Activated effector memory CD4-positive, alpha-beta T cell treated with Interleukin-2 at 50 U/mL for 16 hours (primary cell): Measurements from ENCODE around the gene STARD3.
A peak's percentile ranks its signal among the peaks of the same experiment; 100 is the strongest.

Experiments
- DNase-seq: peaks from one replicate; pipeline ENCODE4 v3.0.0-alpha.2; 2020

STARD3 gene

DNA sequence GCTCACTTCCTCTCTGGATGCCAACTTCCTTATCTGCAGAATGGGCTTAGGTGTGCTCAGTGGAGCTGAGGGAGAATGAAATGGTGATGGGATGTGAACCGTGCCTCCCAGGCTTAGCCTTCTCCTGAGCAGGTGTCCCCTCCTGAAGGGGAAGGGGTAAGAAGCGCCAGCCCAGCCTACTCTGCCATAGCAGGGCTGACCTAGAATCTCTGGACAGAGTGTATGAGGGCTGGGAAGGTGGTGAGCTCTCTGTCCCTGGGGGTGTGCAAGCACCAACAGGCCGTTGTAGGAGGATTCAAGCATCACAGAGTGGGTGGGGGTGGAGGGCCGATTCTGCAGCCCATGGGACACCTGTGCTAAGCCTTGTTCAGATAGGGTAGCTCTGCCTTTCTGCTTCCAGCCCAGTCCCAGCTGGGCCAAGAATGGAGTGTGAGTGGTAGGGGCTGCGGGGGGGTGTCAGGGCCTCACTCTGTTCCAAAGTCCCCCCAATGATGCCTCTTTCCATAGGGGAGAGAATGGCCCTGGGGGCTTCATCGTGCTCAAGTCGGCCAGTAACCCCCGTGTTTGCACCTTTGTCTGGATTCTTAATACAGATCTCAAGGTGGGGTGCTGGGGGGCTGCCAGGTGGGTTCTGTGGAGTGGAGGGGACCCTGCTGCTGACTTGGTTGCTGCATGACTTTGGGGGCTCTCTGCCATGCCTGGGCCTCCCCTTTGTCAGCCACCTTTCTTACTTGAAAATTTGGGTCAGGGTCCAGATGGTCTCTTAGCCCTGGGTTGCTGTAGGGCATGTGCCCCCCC lies 25.0 kb downstream of the STARD3 start:
- no peak for DNase-seq

GRCh38 chr17:39662551-39663339 lies 25.8 kb downstream of the STARD3 start:
- no peak for DNase-seq

DNA sequence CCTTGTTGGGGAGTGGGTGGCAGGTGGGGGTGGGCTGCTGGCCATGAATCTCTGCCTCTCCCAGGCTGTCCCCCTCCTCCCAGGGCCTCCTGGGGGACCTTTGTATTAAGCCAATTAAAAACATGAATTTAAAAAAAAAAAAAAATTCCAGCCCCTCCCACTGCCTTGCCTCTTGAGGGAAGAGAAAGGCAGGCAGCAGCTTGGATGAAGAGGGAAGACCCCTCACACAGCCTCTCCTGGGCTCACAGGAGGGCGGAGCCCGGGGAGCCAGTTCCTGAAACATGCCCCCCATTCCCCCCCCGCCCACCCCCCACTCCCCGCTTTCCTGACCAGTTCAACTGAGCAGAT lies 26.4 kb downstream of the STARD3 start:
- no peak for DNase-seq

- no peak for DNase-seq
These were observed 27.0 kb downstream of the STARD3 start for GRCh38 chr17:39663688-39664580.

- DNase-seq, result no peak
These were observed 27.9 kb downstream of the STARD3 start, which contains the start of gene TCAP for GRCh38 chr17:39664581-39665561. TCAP (plus strand) TSS chr17:39665349; CDS start chr17:39665360, 11 bp downstream.

DNA sequence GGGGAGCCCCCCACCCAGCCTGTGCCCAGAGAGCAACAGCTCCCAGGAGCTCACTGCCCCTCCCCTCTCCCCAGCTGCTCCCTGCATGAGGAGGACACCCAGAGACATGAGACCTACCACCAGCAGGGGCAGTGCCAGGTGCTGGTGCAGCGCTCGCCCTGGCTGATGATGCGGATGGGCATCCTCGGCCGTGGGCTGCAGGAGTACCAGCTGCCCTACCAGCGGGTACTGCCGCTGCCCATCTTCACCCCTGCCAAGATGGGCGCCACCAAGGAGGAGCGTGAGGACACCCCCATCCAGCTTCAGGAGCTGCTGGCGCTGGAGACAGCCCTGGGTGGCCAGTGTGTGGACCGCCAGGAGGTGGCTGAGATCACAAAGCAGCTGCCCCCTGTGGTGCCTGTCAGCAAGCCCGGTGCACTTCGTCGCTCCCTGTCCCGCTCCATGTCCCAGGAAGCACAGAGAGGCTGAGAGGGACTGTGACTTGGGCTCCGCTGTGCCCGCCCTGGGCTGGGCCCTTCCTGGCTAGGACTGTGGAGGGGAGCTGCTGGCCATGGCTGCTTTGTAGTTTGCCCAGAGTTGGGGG lies 28.8 kb downstream of the STARD3 start:
- no peak for DNase-seq

DNA sequence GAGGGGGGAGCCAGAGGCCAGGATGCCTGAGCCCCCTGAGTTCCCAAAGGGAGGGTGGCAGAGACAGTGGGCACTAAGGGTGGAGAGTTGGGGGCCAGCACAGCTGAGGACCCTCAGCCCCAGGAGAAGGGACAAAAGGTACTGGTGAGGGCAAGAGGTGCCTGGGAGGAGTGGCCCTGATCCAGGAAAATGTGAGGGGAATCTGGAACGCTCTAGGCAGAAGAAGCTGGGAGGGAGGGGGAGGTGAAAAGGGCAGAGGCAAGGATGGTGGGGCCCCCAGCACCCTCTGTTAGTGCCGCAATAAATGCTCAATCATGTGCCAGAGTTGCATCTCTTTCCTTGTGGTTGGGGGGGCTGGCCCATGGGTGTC lies 29.3 kb downstream of the STARD3 start:
- DNase-seq, result no peak

DNA sequence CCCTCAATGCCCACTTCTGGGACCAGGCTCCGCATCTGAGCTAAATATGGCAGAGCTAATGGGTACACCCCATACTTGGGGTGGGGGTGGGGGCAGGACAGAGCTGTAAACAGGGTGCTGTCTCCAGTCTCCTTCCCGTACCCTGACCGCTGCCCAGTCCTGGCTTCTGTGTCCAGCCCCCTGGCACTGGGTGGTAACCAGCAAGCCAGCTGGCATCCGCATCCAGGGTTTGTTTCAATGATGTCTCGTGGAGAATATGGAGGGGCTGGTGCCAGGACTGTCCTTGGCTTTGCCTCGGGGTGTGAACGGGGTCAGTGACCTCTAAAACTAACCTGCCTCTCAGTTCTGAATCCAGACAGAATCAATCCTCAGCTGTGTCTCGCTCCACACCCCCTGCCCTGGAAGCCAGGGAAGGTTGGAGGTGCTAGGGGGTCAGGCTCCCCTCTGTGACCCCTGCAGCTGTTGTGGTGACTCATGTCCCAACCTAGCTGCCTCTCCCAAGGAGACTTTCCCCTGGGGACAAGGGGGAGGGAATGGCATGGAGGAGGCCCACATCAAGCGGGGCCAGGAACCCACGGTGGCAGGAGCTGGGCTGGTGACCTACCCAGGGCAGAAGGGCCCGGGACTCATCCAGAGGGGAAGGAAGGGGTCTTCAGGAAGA lies 29.8 kb downstream of the STARD3 start:
- DNase-seq, result no peak

GRCh38 chr17:39667262-39667944 lies 30.5 kb downstream of the STARD3 start:
- DNase-seq, result no peak

DNA sequence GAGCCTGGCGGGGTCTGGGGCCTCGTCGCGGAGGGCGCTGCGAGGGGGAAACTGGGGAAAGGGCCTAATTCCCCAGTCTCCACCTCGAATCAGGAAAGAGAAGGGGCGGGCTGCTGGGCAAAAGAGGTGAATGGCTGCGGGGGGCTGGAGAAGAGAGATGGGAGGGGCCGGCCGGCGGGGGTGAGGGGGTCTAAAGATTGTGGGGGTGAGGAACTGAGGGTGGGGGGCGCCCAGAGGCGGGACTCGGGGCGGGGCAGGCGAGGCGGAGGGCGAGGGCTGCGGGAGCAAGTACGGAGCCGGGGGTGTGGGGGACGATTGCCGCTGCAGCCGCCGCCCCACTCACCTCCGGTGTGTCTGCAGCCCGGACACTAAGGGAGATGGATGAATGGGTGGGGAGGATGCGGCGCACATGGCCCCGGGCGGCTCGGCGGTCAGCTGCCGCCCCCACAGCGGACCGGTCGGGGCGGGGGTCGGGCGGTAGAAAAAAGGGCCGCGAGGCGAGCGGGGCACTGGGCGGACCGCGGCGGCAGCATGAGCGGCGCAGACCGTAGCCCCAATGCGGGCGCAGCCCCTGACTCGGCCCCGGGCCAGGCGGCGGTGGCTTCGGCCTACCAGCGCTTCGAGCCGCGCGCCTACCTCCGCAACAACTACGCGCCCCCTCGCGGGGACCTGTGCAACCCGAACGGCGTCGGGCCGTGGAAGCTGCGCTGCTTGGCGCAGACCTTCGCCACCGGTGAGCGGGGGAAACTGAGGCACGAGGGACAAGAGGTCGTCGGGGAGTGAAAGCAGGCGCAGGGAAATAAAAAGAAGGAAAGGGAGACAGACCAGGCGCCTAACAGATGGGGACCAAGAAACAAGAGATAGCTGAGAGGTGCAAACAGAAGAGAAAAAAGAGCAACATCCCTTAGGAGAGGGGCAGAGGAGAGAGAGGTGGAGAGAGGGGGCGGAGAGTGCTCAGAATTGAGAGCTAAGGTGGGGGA lies 31.3 kb downstream of the STARD3 start, which contains the start of gene PNMT:
Gene PNMT (plus strand): TSS at position 509 of the 980 bp plus-strand sequence. CDS start 23 bp downstream, at position 532.
- peak; percentile 47 for DNase-seq

- DNase-seq, result no peak
These were observed 33.2 kb downstream of the STARD3 start for GRCh38 chr17:39669897-39670735.

GRCh38 chr17:39670746-39671145 lies 33.8 kb downstream of the STARD3 start:
- no peak for DNase-seq

DNA sequence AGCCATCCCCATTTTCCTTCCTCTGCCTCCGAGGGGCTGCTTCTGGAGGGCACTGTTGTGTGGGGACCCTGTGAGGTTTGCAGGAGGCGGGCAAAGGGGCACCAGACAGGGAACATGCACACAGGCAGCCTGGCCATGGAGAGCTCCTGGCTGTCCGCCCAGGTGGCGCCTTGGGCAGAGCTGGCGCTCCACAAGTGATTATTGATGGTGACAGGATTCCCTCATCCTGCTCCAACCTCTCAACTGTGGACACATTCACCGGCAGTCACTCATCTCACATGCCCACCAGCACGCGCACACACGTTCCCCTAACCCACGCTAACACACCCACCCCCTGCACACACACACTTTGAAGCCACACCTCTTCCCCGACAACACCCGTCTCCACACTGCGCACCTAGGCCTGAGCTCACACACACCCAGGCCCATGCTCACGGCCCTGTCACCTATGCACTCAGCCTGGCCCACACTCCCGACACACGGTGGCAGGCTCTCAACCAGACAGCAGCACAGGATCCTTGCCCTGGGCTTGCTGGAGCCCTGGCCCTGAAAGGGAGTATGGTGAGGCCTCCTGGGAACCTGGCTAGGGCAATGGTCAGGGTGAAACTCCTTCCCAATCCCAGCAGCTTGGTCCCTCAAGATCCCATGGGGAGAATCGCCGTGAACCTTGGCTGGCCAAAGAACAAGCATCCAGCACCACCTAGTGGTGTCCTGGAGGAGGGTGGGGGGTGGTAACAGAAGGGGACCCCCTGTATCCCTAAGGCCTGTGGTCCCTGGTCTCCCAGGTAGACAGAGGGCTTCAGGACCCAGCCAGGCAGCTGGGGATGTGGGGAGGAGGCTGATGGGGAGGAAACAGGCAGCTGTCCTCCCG lies 34.9 kb downstream of the STARD3 start:
- no peak for DNase-seq

DNA sequence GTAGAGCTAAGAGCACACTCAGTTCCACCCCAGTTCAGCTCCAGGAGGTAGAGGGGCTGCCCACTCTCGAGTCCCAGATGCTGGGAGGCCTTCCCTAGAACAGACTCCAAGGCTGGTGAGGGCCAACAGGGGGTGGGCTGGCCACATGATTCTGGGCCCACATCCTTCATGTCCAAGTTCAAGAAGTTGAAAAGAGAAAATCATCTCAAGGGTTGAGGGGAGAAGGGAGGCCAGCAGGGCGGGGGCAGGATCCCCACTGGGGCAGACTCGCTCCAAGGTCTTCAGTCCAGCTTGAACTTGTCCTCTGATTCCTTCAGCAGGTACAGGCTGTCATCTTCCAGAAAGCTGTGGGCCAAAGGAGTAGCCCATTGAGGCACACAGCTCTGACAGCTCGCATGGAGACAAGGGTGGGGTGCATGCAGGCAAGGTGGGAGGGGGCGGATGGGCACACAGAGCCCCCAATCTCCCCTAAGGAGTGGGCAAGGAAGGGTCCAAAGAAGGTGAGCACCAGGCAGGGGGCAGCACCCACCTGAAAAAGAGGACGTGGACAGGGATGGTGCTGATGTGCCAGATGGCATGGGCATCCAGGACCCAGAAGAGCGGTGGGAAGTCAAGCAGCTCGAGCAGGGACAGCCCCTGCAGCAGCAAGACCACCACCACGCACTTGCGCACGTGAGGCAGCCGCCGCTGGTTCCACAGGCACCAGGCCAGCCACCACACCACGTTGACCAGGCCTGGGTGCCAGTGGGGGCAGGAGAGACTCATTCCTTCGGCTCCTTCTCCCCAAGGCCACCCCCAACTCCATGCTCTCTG lies 35.8 kb downstream of the STARD3 start:
- DNase-seq, result no peak

DNA sequence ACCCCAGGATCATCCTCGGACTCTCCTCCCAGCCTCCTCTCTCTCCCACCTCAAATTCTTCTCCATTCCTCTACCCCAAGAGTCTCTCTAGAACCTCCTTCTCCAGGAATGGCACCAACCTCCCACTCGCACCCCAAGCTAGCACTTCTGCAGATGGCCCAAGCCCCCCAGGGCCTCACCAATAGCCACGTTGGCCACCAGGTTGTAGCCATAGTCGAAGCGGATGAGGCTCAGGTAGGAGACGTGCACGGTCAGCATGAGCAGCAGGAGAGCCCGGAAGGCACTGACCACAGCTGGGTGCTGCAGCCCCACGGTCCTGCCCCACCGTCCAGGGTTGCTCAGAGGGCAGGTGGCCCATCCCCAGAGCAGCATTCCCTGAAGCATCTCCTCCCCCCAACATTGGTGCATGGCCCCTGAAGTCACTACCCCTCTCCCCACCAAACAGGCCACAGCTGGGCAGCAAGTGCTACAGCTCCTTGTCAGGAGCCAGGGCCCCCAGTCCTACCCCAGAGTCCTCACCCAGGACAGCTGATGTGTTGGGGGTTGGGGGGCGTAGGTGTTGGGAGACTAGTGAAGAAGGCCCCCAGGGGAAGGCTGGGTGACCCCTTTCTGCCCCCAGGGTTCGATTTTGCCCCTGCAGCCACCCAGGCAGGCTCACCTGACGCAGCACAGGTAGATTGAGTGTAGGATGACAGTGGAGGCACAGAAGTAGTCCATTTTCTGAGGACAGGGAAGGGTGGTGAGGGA lies 36.6 kb downstream of the STARD3 start:
- no peak for DNase-seq
